K562 (cell line): Measurements from ENCODE around the gene PRDM1. TPM values are rescaled to one million over a fixed set of nuclear protein-coding genes. Genes with fewer than 3 reads are reported as not detected.

ENCODE experiments used
- ATAC-seq: fragments of 200-7000 bp; cut with Tn5 transposase; 3 replicates; pipeline ENCODE4 v1.9.1; 2020; ENCODE audit warnings: moderate library complexity
- BruUV-seq: library from RNA; stranded (reverse); fragments of 400-500 nt; replicated peaks from 2 replicates; lab custom pipeline; 2021; lab: Mats Ljungman, UMichigan
- CTCF ChIA-PET: fragments of 300-600 bp; formaldehyde crosslinking; extraction: SDS; loops from one replicate; lab custom pipeline; 2021; ENCODE audit warnings: low intra/inter-chr PET ratio; lab: Yijun Ruan, JAX
- POLR2A ChIA-PET: fragments of 300-600, 350-650 bp; sonication (Branson Sonifier 250); formaldehyde crosslinking; extraction: SDS; loops from one replicate; lab custom pipeline; 2021; ENCODE audit warnings: antibody characterized with exemption, inconsistent platforms; lab: Yijun Ruan, JAX
- DNase-seq, 4 experiments: peaks; one replicate each; pipeline versions ENCODE4 v3.0.0 to v3.0.0-alpha.2; 2011 to 2018; ENCODE audit warnings: low spot score in 3 of 4, mixed read lengths in 3 of 4; ENCODE audit errors: extremely low read depth in 1 of 4
- FAIRE-seq: peaks from 2 replicates; lab custom pipeline; 2011; peaks lifted over from hg19 to GRCh38; lab: Jason Lieb, UNC
- H2AFZ ChIP-seq: 2 replicates; pipeline ENCODE4 v1.6.0; 2011; ENCODE audit warnings: low read depth, low read length, control low read depth, inconsistent platforms
- H3K27ac ChIP-seq: fragments of 200-600 bp; 3 replicates; pipeline ENCODE4 v1.8.0; 2011; ENCODE audit warnings: low read depth, mild to moderate bottlenecking, control low read depth, inconsistent platforms, low read length, moderate library complexity, mixed read lengths; ENCODE audit errors: extremely low read depth
- H3K27me3 ChIP-seq, 2 experiments: fragments of 300-600 bp in 1 of 2; 2 replicates in 1 of 2; 3 replicates in 1 of 2; pipeline versions ENCODE4 v1.6.0 to v1.8.0; 2011; ENCODE audit warnings: inconsistent platforms in 2 of 2, low read length in 2 of 2, mild to moderate bottlenecking in 1 of 2, mixed read lengths in 1 of 2, moderate library complexity in 1 of 2; ENCODE audit not compliant: control insufficient read depth in 2 of 2, insufficient read depth in 2 of 2
- H3K36me3 ChIP-seq: fragments of 300-600 bp; 3 replicates; pipeline ENCODE4 v1.8.0; 2011; ENCODE audit warnings: mild to moderate bottlenecking, low read length, inconsistent platforms; ENCODE audit not compliant: control insufficient read depth, insufficient read depth
- H3K4me1 ChIP-seq, 2 experiments: fragments of 200-600 bp in 1 of 2; replicated peaks in 1 of 2; 2 replicates in 1 of 2; 3 replicates in 1 of 2; pipeline versions ENCODE4 v1.5.1 to v1.8.0; 2011; ENCODE audit warnings: inconsistent platforms in 2 of 2, low read length in 2 of 2, mild to moderate bottlenecking in 1 of 2, mixed read lengths in 1 of 2, moderate library complexity in 1 of 2; ENCODE audit not compliant: control insufficient read depth in 2 of 2, insufficient read depth in 2 of 2
- H3K4me2 ChIP-seq: 2 replicates; pipeline ENCODE4 v1.6.1; 2011; ENCODE audit warnings: low read length, control low read depth, inconsistent platforms, mixed read lengths; ENCODE audit not compliant: insufficient read depth
- H3K4me3 ChIP-seq: fragments of 200-600 bp; sonication (generic), shearing (Covaris generic); 2 replicates; pipeline ENCODE4 v1.5.1; 2016; ENCODE audit warnings: control low read depth, inconsistent platforms
- H3K79me2 ChIP-seq: fragments of 200-600 bp; 3 replicates; pipeline ENCODE4 v1.8.0; 2011; ENCODE audit warnings: low read length, inconsistent platforms; ENCODE audit not compliant: control insufficient read depth, insufficient read depth
- H3K9ac ChIP-seq, 2 experiments: 2 replicates each; pipeline versions ENCODE4 v1.6.0 to v1.6.1; 2011; ENCODE audit warnings: low read depth in 2 of 2, low read length in 2 of 2, control low read depth in 1 of 2, inconsistent platforms in 1 of 2, mild to moderate bottlenecking in 1 of 2, mixed read lengths in 1 of 2; ENCODE audit not compliant: insufficient read depth in 1 of 2
- H3K9me1 ChIP-seq: one replicate; pipeline ENCODE4 v1.6.0; 2011; ENCODE audit warnings: inconsistent platforms, mild to moderate bottlenecking, low read length, moderate library complexity; ENCODE audit not compliant: control insufficient read depth, insufficient read depth
- H3K9me3 ChIP-seq: replicated peaks from 2 replicates; pipeline ENCODE4 v1.5.1; 2011; ENCODE audit warnings: low read depth, low read length, inconsistent platforms; ENCODE audit not compliant: control insufficient read depth, insufficient read depth
- H4K20me1 ChIP-seq: replicated peaks from 2 replicates; pipeline ENCODE4 v1.6.1; 2011; ENCODE audit warnings: low read length, inconsistent platforms, mixed read lengths; ENCODE audit not compliant: control insufficient read depth, insufficient read depth
- BRD4 ChIP-seq: fragments of 200-600 bp; sonication (generic); IDR thresholded peaks from 2 replicates; pipeline ENCODE4 v1.6.1; 2017; ENCODE audit warnings: inconsistent platforms
- C11orf30 ChIP-seq: fragments of 450-650 bp; IDR thresholded peaks from 2 replicates; pipeline ENCODE4 v1.6.1; 2016; ENCODE audit warnings: low read depth, mild to moderate bottlenecking
- CEBPG ChIP-seq, 3 experiments: fragments of 200-800 bp in 1 of 3; sonication (Bioruptor generic) in 1 of 3; sonication (generic) in 1 of 3; formaldehyde crosslinking in 1 of 3; IDR thresholded peaks in 2 of 3; conservative IDR thresholded peaks in 1 of 3; 2 replicates each; pipeline versions ENCODE4 v1.6.1 to v1.8.0; 2016 to 2022; ENCODE audit warnings: missing compliant biosample characterization in 2 of 3, missing genetic modification characterization in 2 of 3, mild to moderate bottlenecking in 1 of 3, missing genetic modification reagents in 1 of 3
- CSDE1 ChIP-seq, 2 experiments: fragments of 450-650 bp; IDR thresholded peaks; 2 replicates each; pipeline ENCODE4 v1.6.1; 2016; ENCODE audit warnings: mild to moderate bottlenecking in 1 of 2
- E2F3 ChIP-seq: fragments of 250-450 bp; sonication (Bioruptor Pico); IDR thresholded peaks from 2 replicates; pipeline ENCODE4 v1.4.0; 2020; ENCODE audit warnings: mild to moderate bottlenecking
- ELF1 ChIP-seq: fragments of 200-800 bp; sonication (Bioruptor generic); IDR thresholded peaks from 2 replicates; pipeline ENCODE4 v1.6.1; 2016; ENCODE audit warnings: missing genetic modification characterization, missing compliant biosample characterization
- L3MBTL2 ChIP-seq: fragments of 450-650 bp; IDR thresholded peaks from 2 replicates; pipeline ENCODE4 v1.6.1; 2016; ENCODE audit warnings: mild to moderate bottlenecking, moderate library complexity
- MAFF ChIP-seq: IDR thresholded peaks from 2 replicates; pipeline ENCODE4 v1.6.1; 2012; ENCODE audit warnings: low read length, improper control_type of control experiment
- MLX ChIP-seq, 2 experiments: fragments of 450-650 bp in 1 of 2; sonication (generic) in 1 of 2; formaldehyde crosslinking; conservative IDR thresholded peaks; 2 replicates each; pipeline versions ENCODE4 v1.4.0 to v1.8.1; 2020 to 2022; ENCODE audit warnings: mild to moderate bottlenecking in 1 of 2, missing genetic modification reagents in 1 of 2
- NR2C2 ChIP-seq, 2 experiments: fragments of 200-800 bp in 1 of 2; sonication (Bioruptor generic) in 1 of 2; sonication (generic) in 1 of 2; formaldehyde crosslinking in 1 of 2; IDR thresholded peaks; 2 replicates each; pipeline versions ENCODE4 v1.6.1 to v1.8.0; 2016 to 2022; ENCODE audit warnings: mild to moderate bottlenecking in 1 of 2, missing compliant biosample characterization in 1 of 2, missing genetic modification characterization in 1 of 2, missing genetic modification reagents in 1 of 2
- NR2F6 ChIP-seq: fragments of 450-650 bp; formaldehyde crosslinking; IDR thresholded peaks from 2 replicates; pipeline ENCODE4 v1.4.0; 2020; ENCODE audit warnings: mild to moderate bottlenecking
- SRSF9 ChIP-seq: fragments of 200-400 bp; formaldehyde crosslinking; IDR thresholded peaks from 2 replicates; pipeline ENCODE4 v1.6.1; 2017; ENCODE audit warnings: low read depth, low read length, borderline replicate concordance
- TAL1 ChIP-seq: fragments of 450-650 bp; IDR thresholded peaks from 2 replicates; pipeline ENCODE4 v1.6.1; 2016; ENCODE audit warnings: mild to moderate bottlenecking
- ZNF24 ChIP-seq: fragments of 450-650 bp; IDR thresholded peaks from 2 replicates; pipeline ENCODE4 v1.6.1; 2016
- ZNF398 ChIP-seq: fragments of 250-450 bp; sonication (Bioruptor Pico); IDR thresholded peaks from 2 replicates; pipeline ENCODE4 v1.8.0; 2021; ENCODE audit warnings: moderate library complexity, mild to moderate bottlenecking, inconsistent platforms
- ZNF561 ChIP-seq: fragments of 450-650 bp; formaldehyde crosslinking; conservative IDR thresholded peaks from 2 replicates; pipeline ENCODE4 v1.4.0; 2020; ENCODE audit warnings: mild to moderate bottlenecking, moderate library complexity
- WGBS: fragments of 100-300 bp; shearing (Covaris generic); methylation state at CpG from one replicate; pipeline ENCODE4 v1.1.6; 2016; ENCODE audit warnings: low coverage, mixed read lengths; ENCODE audit not compliant: insufficient coverage; ENCODE audit errors: missing lambda C conversion rate; 5-methylcytosine and 5-hydroxymethylcytosine counted together
- in situ Hi-C: fragments of 300-500 bp; cut with MboI; formaldehyde crosslinking; loops from 4 replicates; pipeline ENCODE4 v1.15.0; 2018; ENCODE audit warnings: inconsistent platforms, mixed read lengths
- intact Hi-C: fragments of 100-400 bp; cut with micrococcal nuclease; formaldehyde crosslinking; loops from 2 replicates; pipeline ENCODE4 v1.14.2; 2022
- polyA plus RNA-seq, 8 experiments: library from polyadenylated mRNA; depleted of rRNA in 4 of 8; stranded (reverse) in 5 of 8; unstranded in 3 of 8; fragments of >200 nt; fragmentation: Nextera tagmentation in 2 of 8; fragmentation: Illumina TruSeq in 1 of 8; extraction: Ambion mirVana in 2 of 8; extraction: Trizol in 1 of 8; gene quantifications; 2 replicates each; pipeline versions ENCODE4 v1.2.1 to v1.2.3, GENCODE V29; 2011 to 2014; ENCODE audit warnings: inconsistent platforms in 1 of 8, missing spikeins in 1 of 8
- total RNA-seq, 7 experiments: library from RNA; depleted of rRNA in 6 of 7; stranded (reverse); fragments of >200 nt in 6 of 7; fragmentation: Illumina TruSeq in 2 of 7; extraction: Trizol in 2 of 7; gene quantifications; 2 replicates each; pipeline versions ENCODE4 v1.2.1 to v1.2.3, GENCODE V29; 2011 to 2021; ENCODE audit warnings: low replicate concordance in 1 of 7
- TF ChIP-seq, protein P1 (sequence below): sonication (generic); formaldehyde crosslinking; IDR thresholded peaks from 2 replicates; pipeline ENCODE4 v1.4.0; 2020; ENCODE audit warnings: mild to moderate bottlenecking, missing genetic modification reagents

Gene PRDM1
- total and polyA plus RNA-seq, 9 of the 15 experiments (the other 6 are each of a cell fraction or from before 2014, with no cell fraction given), result 0.09 to 0.89 (median 0.27) TPM

DNA sequence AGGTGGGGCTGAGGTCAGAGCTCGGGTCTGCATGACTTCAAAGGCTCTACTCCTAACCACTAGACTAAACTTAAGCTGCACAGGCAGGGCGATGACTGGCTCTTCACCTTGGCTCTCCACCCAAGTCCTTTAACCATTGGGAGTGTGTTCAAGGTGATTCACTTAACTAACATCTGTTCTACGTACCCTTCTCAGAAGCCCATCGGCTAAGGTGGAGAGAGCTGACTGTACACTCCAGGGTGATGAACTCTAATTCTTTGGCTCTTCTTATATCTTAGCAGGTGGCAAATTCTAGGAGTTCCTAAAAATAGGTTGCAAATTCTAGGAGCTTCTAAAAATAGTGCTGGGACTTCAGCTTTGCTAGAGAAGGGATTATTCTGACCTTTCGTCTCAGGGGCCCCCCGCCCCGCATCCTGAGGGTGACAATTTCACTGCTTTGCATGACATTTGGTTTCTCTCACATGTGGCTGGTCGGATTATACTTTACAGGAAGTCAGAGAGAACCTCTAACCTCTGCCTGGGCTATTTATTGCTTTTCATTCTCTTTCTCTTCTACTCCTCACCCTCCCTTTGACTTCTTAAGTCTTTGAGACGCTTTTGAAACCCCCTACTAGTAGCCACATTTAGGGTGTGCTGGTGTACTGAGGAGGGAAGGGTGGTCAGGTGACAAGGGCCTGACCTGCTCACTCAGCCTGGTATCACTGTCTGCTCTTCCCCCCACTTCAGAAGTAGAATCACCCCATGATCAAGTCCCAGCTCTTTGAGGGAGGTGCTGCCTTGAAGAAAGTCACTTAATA is 55.5 kb downstream of the PRDM1 start:
- Histone ChIP-seq H4K20me1 (0 out of 2 replicates have a peak, but pooled peaks cover 2% of the 10 kb centered on the region), H3K4me3 (no peak overlapping the region), H3K9me3 (no peaks in the 10 kb centered on the region), H2AFZ (peak overlapping the region; percentile 75), H3K9ac (peak overlapping the region; percentile 17 to 57; a peak in 2 of 4 replicates), H3K27me3 (no peaks in the 10 kb centered on the region), H3K4me1 (peaks cover 6 to 17% of the 10 kb centered on the region in 2 experiments; a peak in 3 of 5 replicates), H3K79me2 (no peaks in the 10 kb centered on the region), H3K27ac (peak overlapping the region; percentile 52; the same call in 2 of the 3 replicates), H3K36me3 (no peaks in the 10 kb centered on the region), H3K9me1 (no peaks in the 10 kb centered on the region), H3K4me2 (peak overlapping the region; percentile 22)
- intact Hi-C loops (loop anchor here (2.0 to 5.0 kb wide), 2 partner anchors 43 to 81 kb away; no protein-coding TSS in a partner anchor), in situ Hi-C loops (no loop called here)
- ATAC-seq (peak; percentile 71), DNase-seq (peak in 2 of 4 experiments; percentile 28 to 53), FAIRE-seq (peak; percentile 54)
- CTCF ChIA-PET, result no interaction called here
- 16% methylated on average over 9 of the region's 9 CpGs for WGBS
- BruUV-seq, result no TSS peak
- POLR2A ChIA-PET, result interaction anchor here (0.5 to 2.1 kb wide), 4 partner anchors 12 to 399 kb away, joined by 3 to 5 read pairs (median 4); no protein-coding TSS in a partner anchor
- no peak for TF ChIP-seq NR2C2 (CRISPR knock-in tag; IDR thresholded peaks at IDR 0.05)
- peak; percentile 59 for TF ChIP-seq NR2C2 (tag; IDR thresholded peaks at IDR 0.05)
- TF ChIP-seq, protein P1, sequence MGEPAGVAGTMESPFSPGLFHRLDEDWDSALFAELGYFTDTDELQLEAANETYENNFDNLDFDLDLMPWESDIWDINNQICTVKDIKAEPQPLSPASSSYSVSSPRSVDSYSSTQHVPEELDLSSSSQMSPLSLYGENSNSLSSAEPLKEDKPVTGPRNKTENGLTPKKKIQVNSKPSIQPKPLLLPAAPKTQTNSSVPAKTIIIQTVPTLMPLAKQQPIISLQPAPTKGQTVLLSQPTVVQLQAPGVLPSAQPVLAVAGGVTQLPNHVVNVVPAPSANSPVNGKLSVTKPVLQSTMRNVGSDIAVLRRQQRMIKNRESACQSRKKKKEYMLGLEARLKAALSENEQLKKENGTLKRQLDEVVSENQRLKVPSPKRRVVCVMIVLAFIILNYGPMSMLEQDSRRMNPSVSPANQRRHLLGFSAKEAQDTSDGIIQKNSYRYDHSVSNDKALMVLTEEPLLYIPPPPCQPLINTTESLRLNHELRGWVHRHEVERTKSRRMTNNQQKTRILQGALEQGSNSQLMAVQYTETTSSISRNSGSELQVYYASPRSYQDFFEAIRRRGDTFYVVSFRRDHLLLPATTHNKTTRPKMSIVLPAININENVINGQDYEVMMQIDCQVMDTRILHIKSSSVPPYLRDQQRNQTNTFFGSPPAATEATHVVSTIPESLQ (CRISPR knock-in tag), result no peak
- no peak for TF ChIP-seq MAFF
- TF ChIP-seq NR2F6 (CRISPR knock-in tag), result no peak
- no peak for TF ChIP-seq TAL1
- no peak for TF ChIP-seq ZNF561
- TF ChIP-seq ELF1, result no peak
- no peak for TF ChIP-seq SRSF9
- no peak for TF ChIP-seq CSDE1 (IDR thresholded peaks at IDR 0.05)
- TF ChIP-seq L3MBTL2, result peak; percentile 32; the same call in 1 of the 2 replicates
- TF ChIP-seq ZNF24, result no peak
- TF ChIP-seq CEBPG (CRISPR knock-in tag; IDR thresholded peaks at IDR 0.05), result peak; percentile 16; the same call in 1 of the 2 replicates
- no peak for TF ChIP-seq CEBPG (tag; conservative IDR thresholded peaks at IDR 0.05 in 1 of 2, IDR thresholded peaks at IDR 0.05 in 1 of 2)
- TF ChIP-seq MLX (CRISPR knock-in tag; conservative IDR thresholded peaks at IDR 0.05), result no peak
- TF ChIP-seq ZNF398, result no peak
- no peak for TF ChIP-seq E2F3
- TF ChIP-seq C11orf30, result no peak
- no peak for TF ChIP-seq BRD4
